Keratinocyte (primary cell): ENCODE results near the gene SS18L1. TPM values are rescaled to one million over a fixed set of nuclear protein-coding genes. Genes with fewer than 3 reads are reported as not detected.

Source experiments
- DNase-seq: peaks from one replicate; pipeline ENCODE4 v3.0.0-alpha.2; 2011; ENCODE audit warnings: low read depth, missing footprints, low spot score
- FAIRE-seq: peaks from 2 replicates; lab custom pipeline; 2011; peaks lifted over from hg19 to GRCh38; lab: Jason Lieb, UNC
- H2AFZ ChIP-seq: 2 replicates; pipeline ENCODE4 v1.6.0; 2012; ENCODE audit warnings: low read length, control low read depth, inconsistent platforms; ENCODE audit not compliant: control insufficient read depth
- H3K27ac ChIP-seq: 2 replicates; pipeline ENCODE4 v1.5.1; 2011; ENCODE audit warnings: low read length; ENCODE audit not compliant: control insufficient read depth, insufficient read depth
- H3K27me3 ChIP-seq: 3 replicates; pipeline ENCODE4 v1.6.0; 2011; ENCODE audit warnings: low read length; ENCODE audit not compliant: control insufficient read depth, insufficient read depth; ENCODE audit errors: extremely low read depth
- H3K36me3 ChIP-seq, 2 experiments: 2 replicates in 1 of 2; 3 replicates in 1 of 2; pipeline ENCODE4 v1.5.1; 2011; ENCODE audit warnings: low read length in 2 of 2, mild to moderate bottlenecking in 1 of 2; ENCODE audit not compliant: control insufficient read depth in 2 of 2, insufficient read depth in 2 of 2; ENCODE audit errors: extremely low read depth in 1 of 2
- H3K4me1 ChIP-seq: 3 replicates; pipeline ENCODE4 v1.5.1; 2011; ENCODE audit warnings: low read length; ENCODE audit not compliant: control insufficient read depth, insufficient read depth; ENCODE audit errors: extremely low read depth
- H3K4me2 ChIP-seq: 3 replicates; pipeline ENCODE4 v1.6.0; 2011; ENCODE audit warnings: low read depth, low read length; ENCODE audit not compliant: control insufficient read depth, insufficient read depth; ENCODE audit errors: extremely low read depth
- H3K4me3 ChIP-seq, 3 experiments: fragments of 200-600 bp in 1 of 3; sonication (generic) in 1 of 3; 2 replicates in 2 of 3; 3 replicates in 1 of 3; pipeline ENCODE4 v1.5.1; 2011 to 2016; ENCODE audit warnings: low read length in 3 of 3, mild to moderate bottlenecking in 3 of 3, control low read depth in 2 of 3, inconsistent platforms in 1 of 3, low read depth in 1 of 3, mixed read lengths in 1 of 3, mixed run types in 1 of 3, moderate library complexity in 1 of 3; ENCODE audit not compliant: control insufficient read depth in 2 of 3, insufficient read depth in 2 of 3; ENCODE audit errors: extremely low read depth in 1 of 3
- H3K79me2 ChIP-seq: 2 replicates; pipeline ENCODE4 v1.6.0; 2012; ENCODE audit warnings: low read length; ENCODE audit not compliant: control insufficient read depth, insufficient read depth
- H3K9ac ChIP-seq: 3 replicates; pipeline ENCODE4 v1.6.0; 2011; ENCODE audit warnings: low read length; ENCODE audit not compliant: control insufficient read depth, insufficient read depth; ENCODE audit errors: extremely low read depth
- H3K9me1 ChIP-seq: 3 replicates; pipeline ENCODE4 v1.6.0; 2011; ENCODE audit warnings: low read length; ENCODE audit not compliant: control insufficient read depth, insufficient read depth; ENCODE audit errors: extremely low read depth
- H3K9me3 ChIP-seq: 2 replicates; pipeline ENCODE4 v1.5.1; 2012; ENCODE audit warnings: low read depth, low read length; ENCODE audit not compliant: control insufficient read depth
- H4K20me1 ChIP-seq: 3 replicates; pipeline ENCODE4 v1.6.0; 2011; ENCODE audit warnings: low read length; ENCODE audit not compliant: control insufficient read depth, insufficient read depth; ENCODE audit errors: extremely low read depth
- EZH2 ChIP-seq: IDR thresholded peaks from one replicate; pipeline ENCODE4 v1.6.1; 2012; ENCODE audit warnings: inconsistent platforms, mild to moderate bottlenecking, low read length, moderate library complexity
- dilution Hi-C: fragments of 300-500 bp; cut with MboI; formaldehyde crosslinking; loops from one replicate; pipeline ENCODE4 v1.7.0; 2020; ENCODE audit warnings: low sequenced_read_pairs; ENCODE audit not compliant: extremely low pct_ligation_motif_present
- polyA plus RNA-seq, 5 experiments: library from polyadenylated mRNA; depleted of rRNA in 3 of 5; stranded (reverse) in 3 of 5; stranded (forward) in 1 of 5; unstranded in 1 of 5; fragments of >200 nt; gene quantifications; 1 replicate in 1 of 5; 2 replicates in 3 of 5; 3 replicates in 1 of 5; pipeline versions ENCODE4 v1.2.1 to v1.2.3, GENCODE V29; 2011 to 2012; ENCODE audit warnings: missing spikeins in 2 of 5, low read depth in 1 of 5, low replicate concordance in 1 of 5
- TF ChIP-seq, protein P1 (sequence below), 3 experiments: IDR thresholded peaks in 1 of 3; conservative IDR thresholded peaks in 1 of 3; optimal IDR thresholded peaks in 1 of 3; 2 replicates in 2 of 3; 3 replicates in 1 of 3; pipeline versions ENCODE3 to v1.5.1; 2011; ENCODE audit warnings: low read length in 3 of 3, mild to moderate bottlenecking in 3 of 3, moderate library complexity in 2 of 3, control low read depth in 1 of 3, inconsistent platforms in 1 of 3; ENCODE audit not compliant: insufficient read depth in 2 of 3; ENCODE audit errors: extremely low read depth in 1 of 3

The SS18L1 gene
- polyA plus RNA-seq, 1 donor (not counting 4 experiments of a cell fraction or from before 2014, with no cell fraction given): 9.4 TPM

DNA sequence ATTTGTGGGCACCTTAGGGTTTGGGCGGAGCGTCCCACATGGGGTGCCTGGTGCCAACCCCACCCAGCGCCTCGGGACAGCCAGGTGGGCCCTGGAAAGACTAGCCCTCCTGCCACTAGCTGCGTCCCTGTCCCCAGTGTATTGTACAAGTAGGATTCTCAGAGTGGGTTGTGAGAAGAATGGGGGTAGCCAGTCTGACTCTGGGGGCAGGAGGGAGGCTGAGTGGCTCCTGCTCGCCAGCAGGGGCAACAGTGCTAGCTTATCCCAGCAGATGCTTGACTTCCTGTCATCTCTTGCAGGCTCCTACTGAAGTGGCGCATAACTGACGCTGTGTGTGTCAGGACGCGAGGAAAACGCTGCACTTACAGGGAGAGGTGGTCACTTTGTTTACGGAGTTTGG lies 9.7 kb upstream of the SS18L1 start:
- FAIRE-seq: no peak
- TF ChIP-seq EZH2: no peak
- TF ChIP-seq, protein P1, sequence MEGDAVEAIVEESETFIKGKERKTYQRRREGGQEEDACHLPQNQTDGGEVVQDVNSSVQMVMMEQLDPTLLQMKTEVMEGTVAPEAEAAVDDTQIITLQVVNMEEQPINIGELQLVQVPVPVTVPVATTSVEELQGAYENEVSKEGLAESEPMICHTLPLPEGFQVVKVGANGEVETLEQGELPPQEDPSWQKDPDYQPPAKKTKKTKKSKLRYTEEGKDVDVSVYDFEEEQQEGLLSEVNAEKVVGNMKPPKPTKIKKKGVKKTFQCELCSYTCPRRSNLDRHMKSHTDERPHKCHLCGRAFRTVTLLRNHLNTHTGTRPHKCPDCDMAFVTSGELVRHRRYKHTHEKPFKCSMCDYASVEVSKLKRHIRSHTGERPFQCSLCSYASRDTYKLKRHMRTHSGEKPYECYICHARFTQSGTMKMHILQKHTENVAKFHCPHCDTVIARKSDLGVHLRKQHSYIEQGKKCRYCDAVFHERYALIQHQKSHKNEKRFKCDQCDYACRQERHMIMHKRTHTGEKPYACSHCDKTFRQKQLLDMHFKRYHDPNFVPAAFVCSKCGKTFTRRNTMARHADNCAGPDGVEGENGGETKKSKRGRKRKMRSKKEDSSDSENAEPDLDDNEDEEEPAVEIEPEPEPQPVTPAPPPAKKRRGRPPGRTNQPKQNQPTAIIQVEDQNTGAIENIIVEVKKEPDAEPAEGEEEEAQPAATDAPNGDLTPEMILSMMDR (optimal IDR thresholded peaks at IDR 0.05 in 1 of 3, IDR thresholded peaks at IDR 0.05 in 1 of 3, conservative IDR thresholded peaks at IDR 0.05 in 1 of 3; ENCODE audit: extremely low read depth in 1 of 3, insufficient read depth in 2 of 3, low read length in 3 of 3): peak; percentile 8 to 26 (median 18)

GRCh38 chr20:62134735-62135231 lies 8.8 kb upstream of the SS18L1 start:
- Histone ChIP-seq H3K79me2 (peaks cover 13% of the 10 kb centered on the region), H4K20me1 (peaks cover 13% of the 10 kb centered on the region), H3K27me3 (no peaks in the 10 kb centered on the region), H3K4me1 (no peaks in the 10 kb centered on the region), H3K36me3 (peaks cover 52 to 71% of the 10 kb centered on the region in 2 experiments), H3K9me3 (no peaks in the 10 kb centered on the region), H3K4me3 (no peak overlapping the region), H3K9me1 (no peaks in the 10 kb centered on the region), H3K4me2 (no peak overlapping the region), H3K9ac (no peak overlapping the region), H2AFZ (no peak overlapping the region), H3K27ac (no peak overlapping the region)
- FAIRE-seq (no peak), DNase-seq (no peak)
- dilution Hi-C loops: no loop called here
- TF ChIP-seq, protein P1 (optimal IDR thresholded peaks at IDR 0.05 in 1 of 3, IDR thresholded peaks at IDR 0.05 in 1 of 3, conservative IDR thresholded peaks at IDR 0.05 in 1 of 3; ENCODE audit: extremely low read depth in 1 of 3, insufficient read depth in 2 of 3, low read length in 3 of 3): no peak
- TF ChIP-seq EZH2: no peak

More for the DNA sequence above, 9.7 kb upstream of the SS18L1 start:
- H3K4me2 ChIP-seq: no peak overlapping the region
- no peaks in the 10 kb centered on the region for H3K27me3 ChIP-seq
- H3K9ac ChIP-seq: no peak overlapping the region
- H3K9me1 ChIP-seq: no peaks in the 10 kb centered on the region
- no peaks in the 10 kb centered on the region for H3K4me1 ChIP-seq
- H3K79me2 ChIP-seq: peaks cover 4% of the 10 kb centered on the region
- H2AFZ ChIP-seq: no peak overlapping the region
- H4K20me1 ChIP-seq: peaks cover 10% of the 10 kb centered on the region
- dilution Hi-C loops: no loop called here
- H3K4me3 ChIP-seq: no peak overlapping the region
- no peak overlapping the region for H3K27ac ChIP-seq
- peaks cover 48 to 71% of the 10 kb centered on the region in 2 experiments for H3K36me3 ChIP-seq
- H3K9me3 ChIP-seq: no peaks in the 10 kb centered on the region
- no peak for DNase-seq
